Endothelial cell of umbilical vein (primary cell): ENCODE measurements around the gene ZNF274.

ENCODE experiments used
- MYC ChIP-seq: IDR thresholded peaks from one replicate; pipeline ENCODE4 v1.6.1; 2011; ENCODE audit warnings: mild to moderate bottlenecking, low read depth, low read length
- POLR2AphosphoS5 ChIP-seq: IDR thresholded peaks from 2 replicates; pipeline ENCODE4 v1.6.1; 2012; ENCODE audit warnings: low read depth, mild to moderate bottlenecking, control low read depth, low read length, moderate library complexity; ENCODE audit not compliant: insufficient read depth
- TF ChIP-seq, protein P1 (sequence below), 2 donors: IDR thresholded peaks; 1 replicate in 1 of 2; 2 replicates in 1 of 2; pipeline ENCODE4 v1.5.1; 2011; ENCODE audit warnings: low read length in 2 of 2, mild to moderate bottlenecking in 2 of 2, moderate library complexity in 2 of 2, control low read depth in 1 of 2, inconsistent platforms in 1 of 2, low read depth in 1 of 2; ENCODE audit not compliant: insufficient read depth in 1 of 2; ENCODE audit errors: extremely low read depth in 1 of 2

DNA sequence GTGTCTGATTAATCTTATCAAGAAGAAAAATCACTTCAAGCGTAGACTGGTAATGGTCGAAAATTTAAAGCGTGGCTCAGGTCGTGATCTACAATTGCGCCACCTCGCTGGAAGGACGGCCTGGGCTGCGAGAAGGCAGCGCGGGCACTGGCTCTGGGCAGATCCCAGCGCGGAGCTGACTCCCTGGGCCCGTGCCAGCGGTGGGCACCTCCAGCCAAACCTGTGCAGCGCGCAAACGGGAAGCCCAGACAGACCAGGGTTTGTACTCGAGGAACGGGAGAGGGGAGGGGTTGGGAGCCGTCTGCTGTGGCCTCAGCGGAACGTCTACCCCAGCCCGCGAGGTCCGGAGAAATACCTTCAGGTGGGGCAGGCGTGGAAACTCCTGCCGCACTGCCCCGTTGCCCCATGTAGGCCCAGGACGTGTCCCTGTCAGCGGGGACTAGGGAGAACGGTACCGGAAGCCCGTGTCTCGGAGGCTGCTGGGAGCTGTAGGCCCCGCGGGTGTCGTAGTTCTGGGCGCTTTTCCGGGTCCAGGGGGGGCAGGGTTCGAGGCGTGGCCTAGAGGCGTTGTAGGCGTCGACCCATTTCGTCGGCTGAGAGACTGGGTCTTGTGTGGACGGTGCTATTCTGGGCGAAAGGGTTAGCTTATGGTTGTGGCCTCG lies 21.1 kb downstream of the ZNF274 start:
- no peak for TF ChIP-seq MYC
- TF ChIP-seq, protein P1, sequence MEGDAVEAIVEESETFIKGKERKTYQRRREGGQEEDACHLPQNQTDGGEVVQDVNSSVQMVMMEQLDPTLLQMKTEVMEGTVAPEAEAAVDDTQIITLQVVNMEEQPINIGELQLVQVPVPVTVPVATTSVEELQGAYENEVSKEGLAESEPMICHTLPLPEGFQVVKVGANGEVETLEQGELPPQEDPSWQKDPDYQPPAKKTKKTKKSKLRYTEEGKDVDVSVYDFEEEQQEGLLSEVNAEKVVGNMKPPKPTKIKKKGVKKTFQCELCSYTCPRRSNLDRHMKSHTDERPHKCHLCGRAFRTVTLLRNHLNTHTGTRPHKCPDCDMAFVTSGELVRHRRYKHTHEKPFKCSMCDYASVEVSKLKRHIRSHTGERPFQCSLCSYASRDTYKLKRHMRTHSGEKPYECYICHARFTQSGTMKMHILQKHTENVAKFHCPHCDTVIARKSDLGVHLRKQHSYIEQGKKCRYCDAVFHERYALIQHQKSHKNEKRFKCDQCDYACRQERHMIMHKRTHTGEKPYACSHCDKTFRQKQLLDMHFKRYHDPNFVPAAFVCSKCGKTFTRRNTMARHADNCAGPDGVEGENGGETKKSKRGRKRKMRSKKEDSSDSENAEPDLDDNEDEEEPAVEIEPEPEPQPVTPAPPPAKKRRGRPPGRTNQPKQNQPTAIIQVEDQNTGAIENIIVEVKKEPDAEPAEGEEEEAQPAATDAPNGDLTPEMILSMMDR (IDR thresholded peaks at IDR 0.05; ENCODE audit: extremely low read depth in 1 of 2, insufficient read depth in 1 of 2, low read depth in 1 of 2, low read length in 2 of 2) = no peak
- peak; percentile 29 for TF ChIP-seq POLR2AphosphoS5
